ENCODE data around the gene CROCC2.
"Not testable (repeated sequence)": the region's sequence is repeated elsewhere in the genome, so short reads cannot be mapped to it uniquely, and the experiment has no call there.

Gene CROCC2

GRCh38 chr2:240966906-240967680, 61.0 kb downstream of the CROCC2 start:
- no peak for DNase-seq (ENCODE audit: low spot score)

DNA sequence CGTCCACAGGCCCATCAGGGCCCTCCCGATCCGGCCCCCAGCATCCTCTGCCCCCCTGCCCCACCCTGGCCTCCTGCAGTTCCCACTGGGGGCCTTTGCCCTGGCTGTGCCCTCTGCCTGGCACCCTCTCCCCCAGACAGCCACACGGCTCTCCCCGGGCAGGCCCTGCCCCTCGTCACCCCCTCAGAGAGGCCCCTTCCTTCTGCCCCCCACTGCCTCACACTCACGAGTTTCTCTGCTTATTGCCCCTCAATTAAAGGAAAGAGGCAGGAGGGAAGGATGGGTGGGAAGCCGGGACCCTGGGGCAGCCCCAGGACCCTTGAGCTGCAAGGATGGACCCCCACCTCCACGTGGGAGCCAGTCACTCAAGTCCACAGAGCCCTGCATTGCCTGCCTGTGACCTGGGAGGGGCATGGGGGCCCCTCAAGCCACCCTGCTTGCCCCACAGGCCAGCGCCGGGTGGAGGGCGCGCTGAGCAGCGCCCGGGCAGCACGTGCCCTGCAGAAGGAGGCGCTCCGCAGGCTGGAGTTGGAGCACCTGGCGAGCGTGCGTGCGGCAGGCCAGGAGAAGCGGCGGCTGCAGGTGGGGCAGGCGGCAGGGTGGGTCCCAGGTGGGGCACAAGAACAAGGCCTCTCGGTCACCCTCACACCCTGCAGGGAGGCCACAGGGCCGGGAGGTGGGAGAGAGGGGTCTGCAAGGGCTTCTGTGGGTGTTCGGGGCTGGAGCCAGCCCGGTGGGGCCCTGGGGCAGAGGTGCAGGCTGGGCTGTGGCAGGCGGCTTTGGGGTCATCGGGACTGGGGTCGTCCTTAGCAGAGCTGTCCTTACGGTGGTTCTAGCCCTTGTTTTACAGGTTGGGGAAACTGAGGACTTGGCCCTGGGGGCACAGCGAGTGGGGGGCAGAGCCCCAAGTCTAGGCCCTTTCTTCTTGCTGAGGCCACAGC, 61.8 kb downstream of the CROCC2 start:
- DNase-seq (ENCODE audit: low spot score): no peak

DNA sequence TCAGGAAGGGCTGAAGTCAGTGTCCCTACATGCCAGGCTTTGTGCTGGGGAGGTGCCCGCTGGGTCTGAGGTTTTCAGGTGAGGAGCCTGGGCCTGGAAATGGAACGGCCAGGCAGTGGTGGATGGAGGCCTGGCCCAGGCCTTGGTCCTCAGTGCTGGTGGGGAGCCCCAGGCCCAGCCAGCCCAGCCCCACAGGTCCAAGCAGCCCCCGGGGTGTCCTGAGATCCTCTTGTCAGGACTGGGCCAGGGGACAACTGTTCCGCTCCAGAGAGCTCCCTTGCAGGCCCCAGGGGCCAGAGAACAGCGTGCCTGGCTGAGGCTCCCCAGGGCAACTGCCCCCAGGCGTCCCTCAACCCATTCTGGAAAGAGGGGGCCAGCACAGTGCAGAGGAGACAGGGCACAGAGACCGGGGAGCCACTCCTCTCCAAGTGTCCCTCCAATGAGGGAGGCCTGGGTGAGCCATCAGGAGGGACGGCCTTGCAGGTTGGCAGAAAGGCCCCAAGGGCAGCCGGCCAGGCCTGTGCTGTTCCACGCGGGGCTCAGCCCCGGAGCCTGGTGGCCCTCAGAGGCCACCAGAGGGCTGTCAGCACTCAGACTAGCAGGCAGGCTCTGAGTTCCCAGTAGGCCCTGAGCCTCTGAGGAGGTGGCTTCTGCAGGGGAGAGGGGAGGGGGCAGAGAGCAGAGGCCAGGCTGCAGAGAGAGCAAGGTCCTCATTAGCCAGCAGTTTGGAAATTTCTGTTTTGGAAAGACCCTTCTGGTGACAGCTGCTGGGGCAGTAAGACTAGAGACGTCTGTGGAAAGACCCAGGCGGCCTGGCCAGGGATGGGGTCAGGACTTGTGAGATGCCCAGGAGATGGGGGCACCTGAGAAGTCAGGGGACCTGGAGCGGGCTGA, 62.8 kb downstream of the CROCC2 start:
- DNase-seq (ENCODE audit: low spot score): no peak

- DNase-seq (ENCODE audit: low spot score): no peak
Observed at GRCh38 chr2:240970104-240970503, 64.0 kb downstream of the CROCC2 start.

DNA sequence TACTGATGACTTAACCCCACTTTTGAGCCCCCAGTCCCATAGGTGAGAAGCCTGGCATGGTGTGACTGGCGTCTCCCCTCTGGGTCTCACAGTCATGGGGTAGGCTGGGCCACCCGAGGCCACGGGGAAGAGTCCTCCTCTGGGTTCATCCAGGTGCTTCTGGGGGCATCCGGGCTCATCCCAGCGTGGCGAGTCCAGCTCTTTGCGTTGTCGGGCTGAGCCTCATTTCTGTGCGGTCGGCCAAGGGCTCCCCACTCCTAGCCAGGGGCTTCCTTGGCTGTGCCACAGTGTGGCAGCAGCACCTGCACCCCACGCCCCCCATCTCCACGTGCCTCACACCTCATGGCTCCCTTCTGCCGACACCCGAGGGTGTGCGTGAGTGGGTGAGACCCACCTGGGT, 64.7 kb downstream of the CROCC2 start:
- no peak for DNase-seq (ENCODE audit: low spot score)

GRCh38 chr2:240972201-240972600, 66.1 kb downstream of the CROCC2 start:
- DNase-seq (ENCODE audit: low spot score): no peak

DNA sequence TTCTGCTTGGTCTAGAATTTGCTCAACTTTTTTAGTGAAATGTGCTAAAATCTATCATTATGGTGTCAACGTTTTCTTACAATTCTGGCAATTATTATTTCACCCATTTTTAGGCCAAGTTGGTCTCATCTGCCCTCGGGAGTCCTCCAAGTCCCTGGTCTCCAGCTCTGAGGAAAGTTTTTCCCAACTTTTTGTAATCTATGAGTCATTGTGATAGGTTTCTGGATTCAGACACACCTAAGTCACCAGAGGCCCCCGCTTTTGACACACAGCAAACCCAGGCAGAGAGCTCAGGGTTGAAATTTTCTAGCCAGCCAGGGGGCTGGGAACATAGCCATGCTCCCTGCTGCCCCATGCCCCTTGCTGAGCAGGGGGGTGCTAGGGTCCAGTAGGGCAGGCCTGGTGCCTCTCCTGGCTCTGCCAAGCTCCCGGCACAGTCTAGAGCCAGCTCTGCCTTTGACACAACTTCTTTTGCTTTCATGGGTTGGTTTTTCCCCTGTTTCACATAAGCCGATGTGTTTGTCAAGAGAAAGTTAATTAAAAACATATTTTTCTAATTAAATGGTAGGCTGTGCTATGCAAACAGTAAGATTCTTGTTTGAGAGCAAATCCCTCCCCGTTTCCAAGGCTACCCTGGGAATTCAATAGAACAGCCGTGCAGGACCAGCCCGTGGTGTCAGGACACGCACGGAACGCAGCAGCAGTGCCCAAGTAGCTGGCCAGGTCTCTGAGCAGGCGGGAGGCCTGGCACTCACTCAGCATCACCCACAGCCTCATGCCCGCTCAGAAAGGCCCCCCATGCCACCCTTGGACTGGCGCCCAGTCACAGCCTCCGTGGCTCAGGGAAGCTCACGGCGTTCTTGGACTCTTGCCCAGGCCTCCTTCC, 66.7 kb downstream of the CROCC2 start:
- no peak for DNase-seq (ENCODE audit: low spot score)

- DNase-seq (ENCODE audit: low spot score): no peak
Observed at GRCh38 chr2:240974771-240975572, 68.8 kb downstream of the CROCC2 start.

DNA sequence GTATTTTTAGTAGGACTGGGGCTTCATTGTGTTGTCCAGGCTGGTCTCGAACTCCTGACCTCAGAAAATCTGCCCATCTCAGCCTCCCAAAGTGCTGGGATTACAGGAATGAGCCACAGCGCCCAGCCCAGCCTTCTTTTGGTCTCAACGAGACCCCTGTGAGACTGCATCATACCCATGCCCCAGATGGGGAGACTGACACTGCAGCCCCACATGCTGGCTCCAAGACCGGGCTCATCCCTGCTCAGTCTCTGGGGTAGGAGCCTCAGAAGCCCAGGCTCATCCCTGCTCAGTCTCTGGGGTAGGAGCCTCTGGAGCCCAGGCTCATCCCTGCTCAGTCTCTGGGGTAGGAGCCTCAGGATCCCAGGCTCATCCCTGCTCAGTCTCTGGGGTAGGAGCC, 69.8 kb downstream of the CROCC2 start:
- not testable (repeated sequence) for DNase-seq (ENCODE audit: low spot score)

DNA sequence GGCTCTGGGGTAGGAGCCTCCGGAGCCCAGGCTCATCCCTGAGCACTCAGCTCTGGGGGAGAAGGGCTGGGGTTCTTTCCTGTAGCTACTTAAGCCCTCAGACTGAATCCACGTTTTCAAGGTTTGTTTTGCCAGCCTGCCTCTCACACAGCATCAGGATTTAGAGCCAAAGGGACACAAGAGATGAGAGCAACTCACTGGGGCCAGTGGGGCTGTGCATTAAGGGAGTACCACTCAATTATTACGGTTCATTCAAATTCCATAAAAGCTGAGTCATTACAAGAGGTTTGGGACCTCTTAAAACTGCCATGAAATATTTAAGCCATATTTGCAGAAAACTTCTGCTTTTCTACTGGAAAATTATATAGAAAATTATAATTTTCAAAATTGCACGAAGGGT, 75.1 kb downstream of the CROCC2 start:
- no peak for DNase-seq (ENCODE audit: low spot score)

- DNase-seq (ENCODE audit: low spot score): no peak
Observed at GRCh38 chr2:240981871-240982800, 76.0 kb downstream of the CROCC2 start.

DNA sequence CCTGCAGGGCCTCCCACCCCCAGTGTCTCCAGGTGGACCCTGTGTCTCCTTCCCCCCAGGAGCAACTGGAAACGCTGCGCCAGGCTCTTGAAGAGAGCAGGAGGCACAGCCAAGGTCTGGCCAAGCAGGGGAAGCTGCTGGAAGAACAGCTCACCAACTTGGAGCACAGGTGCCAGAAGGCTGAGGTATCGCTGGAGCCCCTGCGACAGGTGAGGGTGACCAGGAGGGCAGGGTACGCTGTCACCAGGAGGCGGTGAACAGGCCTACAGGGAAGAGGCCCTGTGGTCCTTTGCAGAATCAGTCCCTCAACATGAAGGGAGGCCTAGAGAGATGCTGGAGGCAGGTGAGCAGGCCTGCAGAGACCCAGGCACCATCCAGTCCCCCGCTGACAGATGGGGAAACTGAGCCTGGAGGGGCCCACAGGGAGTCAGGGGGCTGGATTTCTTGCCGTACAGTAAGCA, 76.7 kb downstream of the CROCC2 start:
- DNase-seq (ENCODE audit: low spot score): no peak

GRCh38 chr2:240983361-240983995, 77.3 kb downstream of the CROCC2 start:
- DNase-seq (ENCODE audit: low spot score): no peak

GRCh38 chr2:240983996-240984498, 77.9 kb downstream of the CROCC2 start:
- DNase-seq (ENCODE audit: low spot score): no peak

DNA sequence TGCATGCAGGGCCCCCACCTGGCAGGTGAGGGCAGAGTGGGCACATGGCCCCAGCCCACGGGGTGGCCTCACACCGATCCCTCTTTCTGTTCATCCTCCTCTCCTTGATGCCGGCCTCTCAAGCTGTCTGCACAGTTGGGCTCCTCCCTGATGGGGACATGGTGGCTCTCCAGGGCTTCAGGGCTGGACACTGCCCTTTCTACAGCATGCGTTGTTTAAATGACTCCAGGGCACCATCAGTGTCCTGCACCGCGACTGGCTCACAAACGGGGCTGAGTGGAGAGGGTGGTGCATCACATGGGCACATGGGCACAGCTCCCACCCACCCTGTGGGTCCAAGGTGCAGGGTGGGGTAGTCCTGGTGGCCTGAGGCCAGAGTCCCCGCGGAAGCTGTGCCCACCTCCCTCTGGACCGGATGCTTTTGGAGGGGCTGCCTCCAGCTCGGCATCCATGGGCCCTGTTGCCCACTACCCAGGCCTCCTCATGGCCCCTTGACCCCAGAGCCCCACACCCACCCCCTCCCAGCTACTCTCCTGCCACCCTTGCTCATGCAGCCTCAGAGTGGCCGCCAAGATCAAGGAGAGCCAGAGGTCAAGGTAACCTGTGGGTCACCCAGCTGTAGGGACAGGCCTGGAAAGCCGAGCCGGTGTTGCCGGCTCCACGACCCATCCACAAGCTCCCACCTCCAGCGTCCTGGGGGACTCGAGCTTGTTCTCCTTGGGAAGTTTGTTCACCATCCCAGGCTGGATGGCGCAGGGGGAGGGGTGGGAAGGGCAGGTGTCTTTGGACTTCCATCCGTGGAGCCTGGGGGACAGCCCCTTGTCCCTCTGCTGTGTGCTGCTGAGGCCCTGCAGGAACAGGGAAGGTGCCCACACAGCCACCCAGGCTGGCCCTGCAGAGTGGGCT, 80.0 kb downstream of the CROCC2 start:
- no peak for DNase-seq (ENCODE audit: low spot score)

DNA sequence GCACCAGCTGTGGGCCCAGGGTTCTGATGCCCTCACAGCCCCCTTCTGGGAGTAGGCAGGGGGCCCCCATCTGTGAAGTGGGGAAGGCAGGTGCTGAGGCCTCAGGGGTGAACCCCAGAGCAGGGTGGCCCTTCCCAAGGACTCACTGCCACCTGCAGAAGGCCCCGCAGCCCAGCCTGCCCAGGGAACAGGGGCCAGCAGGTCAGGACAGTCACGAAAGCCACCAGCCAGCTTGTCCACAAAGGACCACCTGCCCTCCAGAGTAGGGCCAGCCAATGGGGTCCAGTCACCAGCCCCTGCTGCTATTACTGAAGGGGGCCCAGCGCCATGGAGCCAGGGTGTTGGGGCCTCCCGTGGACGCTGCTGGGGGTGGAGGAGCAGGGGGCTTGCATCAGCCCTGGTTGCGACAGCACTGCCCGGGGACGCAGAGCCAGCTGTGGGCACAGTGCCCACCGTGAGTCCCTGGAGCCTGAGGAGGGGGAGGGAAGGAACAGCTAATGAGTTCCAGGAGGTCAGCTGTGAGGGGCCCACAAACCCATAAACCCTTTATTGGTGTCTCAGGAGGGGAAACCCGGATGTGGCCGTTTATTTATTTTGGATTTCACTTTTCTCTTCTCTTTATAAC, 80.8 kb downstream of the CROCC2 start:
- no peak for DNase-seq (ENCODE audit: low spot score)

- no peak for DNase-seq (ENCODE audit: low spot score)
Observed at GRCh38 chr2:240987588-240987987, 81.5 kb downstream of the CROCC2 start.

Data from activated CD4-positive, alpha-beta T cell treated with anti-CD3 and anti-CD28 coated beads, Interleukin-2, Interleukin-4, amounts not matched to agents 100 ng/mL and 50 ng/mL, durations not matched to agents 16 hours and 8 hours (primary cell).